GM06990 (cell line): Measurements from ENCODE around the gene ARID4A.

Experiments used
- DNase-seq: peaks from one replicate; pipeline ENCODE4 v3.0.0-alpha.2; 2011; ENCODE audit not compliant: insufficient read length; ENCODE audit errors: extremely low read depth
- H3K27me3 ChIP-seq: replicated peaks from 2 replicates; pipeline ENCODE4 v1.6.0; 2011; ENCODE audit warnings: low read length; ENCODE audit not compliant: control insufficient read depth, insufficient read depth
- H3K36me3 ChIP-seq: 2 replicates; pipeline ENCODE4 v1.5.1; 2011; ENCODE audit warnings: low read length; ENCODE audit not compliant: control insufficient read depth, insufficient read depth
- H3K4me3 ChIP-seq: replicated peaks from 2 replicates; pipeline ENCODE4 v1.5.1; 2011; ENCODE audit warnings: low read depth, mild to moderate bottlenecking, control low read depth, low read length
- TF ChIP-seq, protein P1 (sequence below): IDR thresholded peaks from 2 replicates; pipeline ENCODE4 v1.5.1; 2011; ENCODE audit warnings: low read length, control low read depth, mild to moderate bottlenecking, inconsistent platforms; ENCODE audit not compliant: insufficient read depth, poor library complexity, severe bottlenecking

The ARID4A gene

DNA sequence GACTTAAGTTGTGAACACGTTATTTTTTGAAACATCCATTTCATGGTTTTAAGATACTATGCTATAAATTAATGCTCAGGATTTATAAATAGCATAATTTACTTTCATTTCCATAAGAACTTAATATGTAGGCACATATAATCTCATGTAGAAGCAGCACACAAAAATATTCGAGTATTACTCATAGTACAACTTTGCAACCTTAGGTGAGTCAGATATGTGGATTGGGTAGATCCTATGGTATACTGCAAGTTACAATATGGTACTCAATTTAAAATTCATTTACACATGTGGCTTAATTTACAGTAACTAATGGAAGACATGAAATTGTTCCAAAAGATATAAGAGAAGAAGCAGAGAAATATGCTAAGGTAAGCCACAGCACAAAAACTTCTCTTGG is 27.7 kb upstream of the ARID4A start:
- Histone ChIP-seq H3K27me3 (no peaks in the 10 kb centered on the region), H3K36me3 (peaks cover 16% of the 10 kb centered on the region), H3K4me3 (no peak overlapping the region)
- TF ChIP-seq, protein P1, sequence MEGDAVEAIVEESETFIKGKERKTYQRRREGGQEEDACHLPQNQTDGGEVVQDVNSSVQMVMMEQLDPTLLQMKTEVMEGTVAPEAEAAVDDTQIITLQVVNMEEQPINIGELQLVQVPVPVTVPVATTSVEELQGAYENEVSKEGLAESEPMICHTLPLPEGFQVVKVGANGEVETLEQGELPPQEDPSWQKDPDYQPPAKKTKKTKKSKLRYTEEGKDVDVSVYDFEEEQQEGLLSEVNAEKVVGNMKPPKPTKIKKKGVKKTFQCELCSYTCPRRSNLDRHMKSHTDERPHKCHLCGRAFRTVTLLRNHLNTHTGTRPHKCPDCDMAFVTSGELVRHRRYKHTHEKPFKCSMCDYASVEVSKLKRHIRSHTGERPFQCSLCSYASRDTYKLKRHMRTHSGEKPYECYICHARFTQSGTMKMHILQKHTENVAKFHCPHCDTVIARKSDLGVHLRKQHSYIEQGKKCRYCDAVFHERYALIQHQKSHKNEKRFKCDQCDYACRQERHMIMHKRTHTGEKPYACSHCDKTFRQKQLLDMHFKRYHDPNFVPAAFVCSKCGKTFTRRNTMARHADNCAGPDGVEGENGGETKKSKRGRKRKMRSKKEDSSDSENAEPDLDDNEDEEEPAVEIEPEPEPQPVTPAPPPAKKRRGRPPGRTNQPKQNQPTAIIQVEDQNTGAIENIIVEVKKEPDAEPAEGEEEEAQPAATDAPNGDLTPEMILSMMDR = no peak
- no peak for DNase-seq

DNA sequence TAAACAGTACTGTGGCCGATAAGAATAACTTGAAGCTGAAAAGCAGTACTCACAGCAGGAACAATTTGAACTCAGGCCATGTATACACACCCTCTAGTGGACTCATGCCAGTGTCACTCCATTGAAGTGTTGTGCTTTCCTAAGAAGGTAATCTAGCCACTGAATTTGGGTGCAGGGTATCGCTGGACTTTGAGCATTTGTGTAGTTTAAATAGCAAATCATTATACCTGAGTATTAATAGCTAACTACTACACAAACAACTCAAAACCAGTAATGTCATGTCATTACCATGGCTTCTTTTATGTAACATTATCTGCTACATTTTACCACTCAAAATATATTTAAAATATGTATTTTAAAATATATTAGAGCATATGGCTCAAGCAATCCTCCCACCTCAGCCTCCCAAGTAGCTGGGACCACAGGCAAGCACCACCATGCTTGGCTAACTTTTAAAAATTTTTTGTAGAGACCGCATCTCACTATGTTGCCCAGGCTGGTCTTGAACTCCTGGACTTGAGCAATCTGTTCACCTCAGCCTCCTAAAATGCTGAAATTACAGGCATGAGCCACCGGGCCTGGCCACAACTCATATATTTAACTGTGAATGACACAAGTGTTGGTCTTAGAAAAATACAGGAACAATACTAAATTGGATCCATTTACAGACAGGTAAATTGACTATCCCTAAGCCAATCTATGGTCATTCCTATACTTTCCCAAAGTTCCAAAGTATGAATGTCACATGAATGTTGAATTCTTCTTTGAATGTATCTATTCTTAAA is 25.6 kb upstream of the ARID4A start:
- Histone ChIP-seq H3K36me3 (peaks cover 13% of the 10 kb centered on the region), H3K4me3 (no peak overlapping the region), H3K27me3 (no peaks in the 10 kb centered on the region)
- TF ChIP-seq, protein P1 = peak; percentile 33
- DNase-seq = no peak

DNA sequence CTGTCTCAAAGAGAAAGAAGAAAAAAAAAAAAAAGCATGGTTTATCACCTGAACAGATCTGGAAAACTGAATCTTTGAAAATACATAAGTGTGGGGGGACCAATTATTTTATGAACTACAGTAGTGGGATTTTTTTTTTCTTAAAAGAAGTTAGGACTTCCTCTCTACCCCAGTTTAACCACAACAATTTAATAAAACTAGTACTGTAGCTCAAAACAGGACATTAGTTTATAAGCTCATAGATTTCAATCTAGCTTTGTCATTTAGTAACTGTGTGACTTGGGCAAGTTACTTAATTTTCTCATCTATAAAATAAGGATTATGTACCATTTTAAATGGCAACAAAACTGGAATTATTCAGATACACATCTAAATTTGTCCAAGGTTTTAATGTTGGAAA is 23.5 kb upstream of the ARID4A start:
- TF ChIP-seq, protein P1 = no peak
- Histone ChIP-seq H3K36me3 (peaks cover 10% of the 10 kb centered on the region), H3K4me3 (no peak overlapping the region), H3K27me3 (no peaks in the 10 kb centered on the region)
- no peak for DNase-seq

DNA sequence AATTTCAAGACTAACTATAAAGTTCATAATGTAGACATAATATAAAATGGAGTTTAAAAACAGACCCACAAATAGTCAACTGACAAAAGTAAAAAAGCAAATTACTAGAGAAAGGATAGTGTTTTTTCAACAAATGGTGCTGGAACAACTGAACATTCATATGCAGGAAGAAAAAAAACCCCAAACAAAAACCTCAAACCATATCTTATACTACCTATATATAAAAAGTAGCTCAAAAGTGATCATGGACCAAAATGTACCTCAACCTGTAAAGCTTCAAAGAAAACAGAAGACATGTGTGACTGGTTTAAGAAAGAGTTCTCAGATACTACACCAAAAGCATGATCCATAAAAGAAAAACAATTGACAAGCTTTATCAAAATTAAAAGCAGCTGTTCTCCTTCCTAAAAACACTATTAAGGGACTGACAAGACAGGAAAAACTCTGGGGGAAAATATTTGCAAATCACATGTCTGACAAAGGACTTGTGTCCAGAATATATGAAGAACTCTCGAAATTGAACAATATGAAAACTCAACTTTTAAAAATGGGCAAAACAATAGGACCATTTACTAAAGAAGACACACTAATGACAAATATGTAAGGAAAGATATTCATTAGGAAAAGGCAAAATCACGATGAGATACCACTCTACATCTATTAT is 22.7 kb upstream of the ARID4A start:
- H3K27me3 ChIP-seq = no peaks in the 10 kb centered on the region
- DNase-seq = no peak
- H3K36me3 ChIP-seq = peaks cover 10% of the 10 kb centered on the region
- TF ChIP-seq, protein P1 = no peak
- no peak overlapping the region for H3K4me3 ChIP-seq

DNA sequence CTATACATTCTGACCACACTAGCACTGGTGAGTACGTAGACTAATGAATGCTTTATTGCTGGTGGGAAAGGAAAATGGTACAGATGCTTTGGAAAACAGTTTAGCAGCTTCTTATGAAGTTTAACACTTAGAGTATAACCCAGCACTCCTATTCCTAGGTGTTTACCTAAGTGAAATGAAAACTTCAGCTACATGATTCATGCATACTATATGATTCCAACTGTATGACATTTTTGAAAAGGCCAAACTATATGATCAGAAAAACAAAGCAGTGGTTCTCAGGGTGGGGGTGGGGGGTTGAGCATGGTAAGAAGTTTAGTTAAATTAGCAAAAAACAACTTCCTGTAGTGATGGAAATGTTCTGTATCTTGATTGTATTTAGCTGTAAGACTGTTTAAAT is 22.1 kb upstream of the ARID4A start:
- TF ChIP-seq, protein P1 = no peak
- H3K36me3 ChIP-seq = peaks cover 10% of the 10 kb centered on the region
- no peaks in the 10 kb centered on the region for H3K27me3 ChIP-seq
- H3K4me3 ChIP-seq = no peak overlapping the region
- no peak for DNase-seq
